NOMO-1 (cell line): ENCODE measurements around the gene ZFP36.
"Not testable (repeated sequence)": the region's sequence is repeated elsewhere in the genome, so short reads cannot be mapped to it uniquely, and the experiment has no call there.

Experiments
- DNase-seq, 2 experiments: peaks; one replicate each; lab custom pipeline; 2025; ENCODE audit not compliant: unreplicated experiment in 2 of 2; lab: John Stamatoyannopoulos, UW

Gene ZFP36, protein sequence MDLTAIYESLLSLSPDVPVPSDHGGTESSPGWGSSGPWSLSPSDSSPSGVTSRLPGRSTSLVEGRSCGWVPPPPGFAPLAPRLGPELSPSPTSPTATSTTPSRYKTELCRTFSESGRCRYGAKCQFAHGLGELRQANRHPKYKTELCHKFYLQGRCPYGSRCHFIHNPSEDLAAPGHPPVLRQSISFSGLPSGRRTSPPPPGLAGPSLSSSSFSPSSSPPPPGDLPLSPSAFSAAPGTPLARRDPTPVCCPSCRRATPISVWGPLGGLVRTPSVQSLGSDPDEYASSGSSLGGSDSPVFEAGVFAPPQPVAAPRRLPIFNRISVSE

DNA sequence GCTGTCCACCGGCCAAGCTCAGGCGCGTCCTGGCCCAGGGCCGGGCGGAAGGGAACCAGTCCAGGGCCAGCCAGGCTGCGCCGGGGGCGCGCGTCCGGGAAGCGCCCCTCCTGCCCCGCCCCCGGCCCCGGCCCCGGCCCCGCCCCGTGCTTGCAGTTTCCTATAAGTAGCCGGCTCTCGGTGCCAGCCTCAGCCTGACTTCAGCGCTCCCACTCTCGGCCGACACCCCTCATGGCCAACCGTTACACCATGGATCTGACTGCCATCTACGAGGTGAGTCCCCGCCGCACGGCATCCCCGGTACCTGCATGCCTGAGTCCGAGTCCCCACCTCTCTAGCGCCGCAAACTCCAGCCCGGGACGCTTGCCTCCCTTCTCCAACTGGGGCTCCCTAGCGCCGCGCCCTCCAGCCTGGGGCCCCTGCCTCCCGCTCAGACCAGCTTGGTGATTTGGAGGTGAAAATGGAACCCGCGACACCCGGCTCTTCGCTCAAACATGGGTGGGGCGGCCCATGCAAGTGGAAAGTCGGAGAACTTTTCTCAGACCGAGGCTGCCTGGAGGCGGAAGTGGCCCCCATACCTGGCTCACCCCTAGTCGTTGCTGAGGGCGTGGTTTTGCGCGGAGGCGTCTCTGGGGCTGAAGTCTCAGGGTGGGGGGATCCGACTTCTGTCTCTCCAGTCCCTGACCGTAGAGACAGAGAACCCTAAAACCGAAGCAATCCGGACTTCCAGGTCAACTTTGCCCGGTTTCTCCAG, at the start of gene ZFP36:
ZFP36 (plus strand) TSS at position 192 of the 754 bp plus-strand sequence; CDS start at position 250, 58 bp downstream.
- DNase-seq: peak; percentile 72 to 86

DNA sequence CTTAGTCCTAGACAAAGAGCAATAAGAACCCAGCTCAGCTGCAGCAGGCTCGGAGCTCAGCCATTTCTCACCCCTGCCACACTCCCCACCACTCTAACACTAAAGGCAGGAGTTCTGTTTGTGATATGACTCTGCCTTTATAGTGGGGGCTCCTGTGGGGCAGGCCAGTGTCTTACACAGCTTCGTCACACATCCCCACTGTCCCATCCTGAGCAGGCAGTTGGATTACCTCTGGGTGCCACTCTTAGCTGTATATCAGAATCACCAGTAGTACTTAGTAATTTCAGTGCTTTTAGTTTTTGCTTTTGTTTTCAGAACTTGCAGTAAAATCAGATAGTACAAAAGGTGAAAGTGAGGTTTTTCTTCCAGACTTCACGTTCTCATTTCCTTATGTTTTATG, 47.6 kb upstream of the ZFP36 start:
- no peak for DNase-seq

DNA sequence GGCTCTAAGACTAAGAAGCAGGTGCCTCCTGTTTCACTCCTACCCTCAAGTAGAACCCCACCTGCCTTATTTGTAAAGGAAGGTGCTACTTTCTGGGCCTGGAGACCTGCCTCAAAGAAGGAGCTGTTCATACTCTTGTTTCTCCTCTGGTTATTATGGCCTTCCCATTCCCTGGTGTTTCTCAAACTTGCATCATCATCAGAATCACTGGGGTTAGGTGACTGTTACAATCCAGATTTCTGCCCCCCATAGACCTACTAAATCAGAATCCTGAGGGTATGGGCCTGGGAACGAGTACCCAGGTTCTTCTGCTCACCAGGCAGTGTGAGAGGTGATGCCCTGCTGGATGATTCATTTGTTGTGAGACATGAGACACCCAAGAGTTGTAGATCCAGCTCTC, 46.0 kb upstream of the ZFP36 start:
- no peak for DNase-seq

DNA sequence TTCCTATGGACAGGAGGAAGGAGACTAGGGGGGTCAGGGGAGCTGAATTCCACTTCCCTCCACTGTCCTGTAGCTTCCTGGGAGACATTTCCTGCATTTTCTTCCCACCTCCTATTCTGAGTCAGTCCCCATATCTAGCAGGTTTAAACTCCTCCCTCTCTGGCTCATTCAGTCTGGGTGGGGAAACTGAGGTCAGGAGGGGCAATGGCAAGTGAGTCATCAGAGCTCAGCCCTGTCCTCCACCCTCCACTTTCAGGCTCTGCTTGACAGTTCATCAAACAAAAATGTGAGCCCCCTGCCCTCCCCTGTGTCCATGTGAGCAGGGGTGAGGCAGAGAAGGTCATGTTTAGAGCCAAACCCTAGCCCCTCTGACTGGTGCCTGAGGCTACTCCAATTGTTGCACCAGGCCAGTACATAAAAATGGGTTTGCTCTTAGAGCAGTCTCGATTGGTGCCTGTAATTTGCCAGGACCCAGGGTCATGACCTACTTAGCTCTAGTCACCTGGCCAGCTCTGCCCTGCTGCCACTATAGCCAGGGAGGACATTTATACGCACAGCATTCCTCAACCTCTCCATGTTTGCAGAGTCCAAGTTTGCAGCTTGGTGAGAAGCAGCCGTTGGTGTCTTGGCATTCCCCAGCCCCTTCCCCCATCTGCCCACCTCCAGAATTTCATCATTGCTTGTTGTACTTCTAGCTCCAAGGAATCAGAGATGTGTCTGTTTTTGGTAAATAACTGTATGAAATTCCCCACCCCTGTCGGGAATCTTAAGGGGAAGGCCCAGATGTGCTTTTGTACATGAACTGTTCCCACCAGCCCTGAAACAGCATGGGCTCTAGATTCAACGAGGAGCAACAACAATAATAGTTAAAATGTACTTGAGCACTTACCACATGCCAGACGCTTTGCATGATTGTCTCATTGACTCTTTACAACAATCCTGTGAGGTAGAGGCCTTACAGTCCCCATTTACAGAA, 43.7 kb upstream of the ZFP36 start:
- DNase-seq: no peak

DNA sequence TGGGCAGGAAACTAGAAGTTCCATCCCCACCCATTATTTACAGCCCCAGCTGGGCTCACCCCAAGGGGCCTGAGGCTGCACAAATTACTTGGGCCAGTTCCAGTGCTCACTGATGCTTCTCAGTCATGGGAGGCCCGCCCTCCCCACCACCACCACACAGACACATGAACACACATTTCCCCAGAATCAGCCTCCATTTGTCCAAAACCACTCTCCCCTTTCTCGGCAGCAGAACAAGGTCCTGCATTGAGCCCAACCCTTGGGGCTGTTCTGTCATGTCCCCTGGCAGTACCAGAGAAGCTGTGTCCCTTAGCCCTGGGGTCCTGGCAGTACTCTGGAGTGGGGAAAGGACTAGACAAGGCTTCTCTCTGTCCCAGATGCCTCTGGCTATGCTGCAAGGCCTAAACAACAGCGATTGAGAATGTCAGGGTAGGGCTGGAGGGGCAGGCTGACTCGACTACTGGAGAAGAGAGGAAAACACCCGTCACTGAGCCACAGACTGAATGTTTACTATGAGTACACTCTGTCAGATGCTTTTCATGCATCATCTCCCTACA, 42.7 kb upstream of the ZFP36 start:
- no peak for DNase-seq

DNA sequence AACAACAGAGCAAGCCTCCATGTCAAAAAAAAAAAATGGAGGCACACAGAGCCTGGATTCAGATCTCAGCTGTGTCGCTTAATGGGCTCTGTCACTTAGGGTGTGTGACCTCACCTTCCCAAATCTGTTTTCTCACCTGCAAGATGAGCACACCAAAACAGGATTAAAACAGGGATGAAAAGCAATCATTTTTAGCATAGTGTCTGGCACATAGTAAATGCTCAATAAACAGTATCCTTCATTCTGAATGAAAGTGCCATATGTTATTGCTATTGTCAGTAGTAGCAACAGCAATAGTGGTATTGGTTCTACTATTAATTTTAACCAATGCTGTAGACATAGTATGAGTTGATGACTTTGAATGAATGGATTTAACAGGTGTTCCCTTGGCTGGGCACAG, 41.1 kb upstream of the ZFP36 start:
- no peak for DNase-seq

DNA sequence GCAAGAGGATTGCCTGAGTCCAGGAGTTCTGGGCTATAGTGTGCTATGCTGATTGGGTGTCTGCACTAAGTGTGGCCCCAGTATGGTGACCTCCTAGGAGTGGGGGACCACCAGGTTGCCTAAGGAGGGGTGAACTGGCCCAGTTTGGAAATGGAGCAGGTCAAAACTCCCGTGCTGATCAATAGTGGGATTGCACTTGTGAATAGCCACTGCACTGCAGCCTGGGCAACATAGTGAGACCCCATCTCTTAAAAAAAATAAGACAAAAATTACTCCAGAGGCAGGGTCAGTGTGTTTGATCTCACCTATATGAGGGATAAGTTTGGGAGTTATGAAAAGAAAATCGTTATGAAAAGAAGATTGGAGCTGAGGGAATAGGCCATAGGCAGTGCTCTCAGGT, 37.4 kb upstream of the ZFP36 start:
- DNase-seq: no peak

DNA sequence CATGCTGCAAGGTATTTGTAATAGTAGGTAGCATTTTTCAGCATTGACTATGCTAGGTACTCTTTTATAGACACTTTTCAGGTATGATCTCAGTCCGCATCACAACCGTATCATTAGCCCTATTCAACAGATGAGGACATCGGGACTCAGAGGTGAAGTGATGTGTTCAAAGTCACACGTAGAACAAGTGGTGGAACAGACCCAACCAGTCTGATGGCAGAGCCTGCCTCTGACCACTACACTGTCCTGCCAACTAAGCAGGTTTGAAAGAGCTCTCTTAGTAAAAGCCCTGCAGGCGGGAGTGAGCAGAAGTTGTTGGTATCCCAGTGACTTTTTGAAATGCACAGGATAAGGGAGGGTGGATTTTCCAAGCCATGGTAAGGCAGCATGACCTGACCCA, 35.9 kb upstream of the ZFP36 start:
- no peak for DNase-seq

DNA sequence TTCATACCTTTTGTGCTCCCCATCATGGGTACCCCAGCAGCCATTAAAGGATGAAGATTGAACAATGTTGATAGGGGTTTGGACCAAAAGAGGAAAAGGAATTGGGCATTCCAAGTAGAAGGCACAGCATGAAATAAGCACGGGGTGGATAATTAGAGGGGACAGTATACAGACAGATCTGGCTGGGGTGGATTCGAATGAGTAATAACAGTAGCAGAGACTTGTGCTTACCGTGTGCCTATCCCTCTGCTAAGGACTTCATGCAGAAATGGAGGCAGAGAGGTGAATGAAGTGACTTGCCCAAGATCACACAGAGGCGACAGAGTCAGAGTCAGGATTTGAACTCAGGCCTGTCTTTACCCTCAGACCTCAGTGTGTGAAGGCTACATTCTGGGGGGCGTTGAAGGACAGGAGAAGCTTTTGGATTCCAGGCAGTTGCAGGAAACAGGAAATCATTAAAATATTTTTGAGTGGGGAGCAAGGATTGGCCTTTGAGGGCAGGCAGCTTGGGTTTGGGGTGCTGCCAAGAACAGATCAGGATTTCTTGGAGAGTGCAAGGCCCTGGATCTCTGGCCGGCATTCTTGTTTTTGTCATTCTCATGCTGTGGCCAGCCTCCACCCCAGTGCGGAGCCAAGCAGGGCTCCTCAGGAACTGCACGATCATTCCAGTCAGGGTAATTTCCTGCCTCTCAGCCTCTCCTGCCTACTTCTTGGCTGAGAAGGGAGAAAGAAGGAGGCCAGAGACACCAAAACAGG, 34.4 kb upstream of the ZFP36 start:
- DNase-seq: no peak

DNA sequence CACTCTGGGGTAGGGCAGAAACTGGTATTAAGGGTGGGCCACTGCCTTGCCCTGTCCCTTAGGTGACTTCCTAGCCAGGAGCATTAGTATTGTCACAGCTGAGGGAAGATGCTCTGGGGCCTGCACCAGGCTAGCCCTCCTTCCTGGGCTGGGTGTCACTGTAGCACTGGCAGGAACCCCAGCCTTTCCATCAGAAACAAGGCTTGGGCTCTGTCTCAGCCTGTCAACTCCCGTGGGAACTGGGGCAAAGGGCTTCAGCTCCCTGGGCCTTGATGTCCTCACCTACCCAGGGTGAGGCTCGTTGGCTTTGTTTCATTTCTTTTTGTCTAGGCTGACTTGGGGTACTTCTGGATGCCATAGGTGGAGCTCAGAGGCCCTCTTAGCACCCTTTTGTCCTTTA, 33.7 kb upstream of the ZFP36 start:
- DNase-seq: no peak

DNA sequence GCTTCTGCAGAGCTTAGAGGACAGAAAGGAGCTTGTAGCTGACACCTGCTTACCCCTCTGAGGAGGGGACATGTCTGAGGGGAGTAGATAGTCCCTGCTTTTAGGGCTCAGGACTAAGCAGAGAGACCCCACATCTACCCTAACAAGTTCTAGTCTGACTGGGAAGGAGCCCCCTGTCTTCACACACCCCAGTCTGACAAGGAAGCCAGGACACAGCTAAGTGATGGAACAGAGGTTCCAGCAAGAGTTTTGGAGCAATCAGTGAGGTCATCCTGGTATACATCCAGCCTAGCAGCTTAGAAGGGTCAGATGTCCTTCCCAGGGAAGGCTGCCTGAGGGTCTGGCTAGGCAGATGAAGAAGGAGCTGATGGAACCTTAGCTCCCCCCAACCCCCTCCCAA, 30.7 kb upstream of the ZFP36 start:
- no peak for DNase-seq

DNA sequence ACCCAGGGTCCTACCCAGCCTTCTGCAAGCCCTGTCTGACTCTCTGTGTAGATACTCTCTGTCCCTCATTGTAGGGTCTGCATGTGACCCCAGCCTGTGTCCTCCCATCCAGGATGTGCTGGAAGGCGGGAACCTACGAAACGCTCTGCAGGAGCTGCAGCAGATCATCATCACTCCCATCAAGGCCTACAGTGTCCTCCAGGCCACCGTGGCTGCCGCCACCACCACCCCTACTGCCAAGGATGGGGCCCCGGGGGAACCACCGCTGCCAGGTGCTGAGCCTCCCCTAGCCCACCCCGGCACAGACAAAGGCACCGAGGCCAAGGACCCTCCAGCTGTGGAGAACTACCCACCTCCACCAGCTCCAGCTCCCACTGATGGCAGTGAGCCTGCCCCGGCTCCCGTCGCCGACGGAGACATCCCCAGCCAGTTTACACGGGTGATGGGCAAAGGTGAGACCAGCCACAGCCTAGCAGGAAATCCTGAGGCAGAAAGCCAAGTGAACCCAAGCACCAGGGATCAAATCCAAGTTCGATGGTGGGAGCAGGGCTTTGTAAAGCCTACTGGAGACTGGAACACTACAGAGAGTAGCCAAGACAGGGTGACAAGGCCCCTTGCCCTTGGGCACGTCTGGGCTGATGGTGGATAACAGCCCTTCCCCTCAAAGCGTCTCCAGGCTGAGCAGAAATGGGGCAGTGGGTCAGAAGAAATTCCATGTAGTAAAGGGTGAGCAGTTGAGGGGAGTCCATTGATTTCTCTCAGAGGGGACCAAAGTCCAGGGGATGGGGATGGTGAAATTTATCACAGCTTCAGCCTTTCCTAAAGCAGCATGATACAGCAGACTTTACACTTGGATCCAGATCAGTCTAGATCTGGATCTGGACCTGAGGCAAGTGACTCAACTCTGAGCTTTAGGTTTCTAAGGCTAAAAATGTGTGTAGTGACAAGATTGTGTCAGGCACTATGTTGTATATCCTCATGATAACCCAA, 29.0 kb upstream of the ZFP36 start:
- no peak for DNase-seq

DNA sequence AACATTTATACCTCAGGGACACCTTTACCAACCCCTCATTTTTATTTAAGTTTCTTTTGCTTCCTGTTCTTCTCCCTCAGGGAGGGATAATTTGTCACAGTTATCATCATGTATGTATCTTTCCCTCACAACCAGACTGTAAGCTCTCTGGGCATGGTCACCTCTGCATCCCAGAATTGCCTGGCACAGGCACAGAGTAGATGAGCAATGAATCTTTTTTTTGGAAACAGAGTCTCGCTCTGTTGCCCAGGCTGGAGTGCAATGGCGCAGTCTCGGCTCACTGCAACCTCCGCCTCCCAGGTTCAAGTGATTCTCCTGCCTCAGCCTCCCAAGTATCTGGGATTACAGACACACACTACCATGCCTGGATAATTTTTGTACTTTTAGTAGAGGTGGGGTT, 27.3 kb upstream of the ZFP36 start:
- not testable (repeated sequence) for DNase-seq

DNA sequence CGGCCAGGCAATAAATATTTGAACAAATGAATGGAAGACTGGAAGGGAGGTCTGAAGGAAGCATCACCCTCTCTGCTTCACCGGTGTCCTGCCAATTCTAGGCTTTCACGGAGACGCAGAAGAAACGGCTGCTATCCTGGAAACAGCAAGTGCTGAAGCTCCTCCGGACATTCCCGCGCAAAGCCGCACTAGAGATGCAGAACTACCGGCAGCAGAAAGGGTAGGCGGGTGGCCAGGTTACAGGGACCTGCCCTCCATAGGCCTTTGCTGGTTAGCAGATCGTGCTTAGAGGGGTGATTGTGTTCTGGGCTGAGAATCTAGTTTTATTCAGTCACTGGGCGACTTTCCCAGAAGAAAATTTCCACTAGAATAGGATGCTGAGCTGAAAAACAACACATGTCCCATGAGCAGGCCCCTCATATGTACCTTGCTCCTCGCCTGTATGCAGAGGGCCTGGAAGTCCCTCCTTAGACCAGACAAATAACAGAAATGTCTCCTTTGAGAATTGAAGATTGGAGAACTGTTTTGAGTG, 26.7 kb upstream of the ZFP36 start:
- DNase-seq: no peak

DNA sequence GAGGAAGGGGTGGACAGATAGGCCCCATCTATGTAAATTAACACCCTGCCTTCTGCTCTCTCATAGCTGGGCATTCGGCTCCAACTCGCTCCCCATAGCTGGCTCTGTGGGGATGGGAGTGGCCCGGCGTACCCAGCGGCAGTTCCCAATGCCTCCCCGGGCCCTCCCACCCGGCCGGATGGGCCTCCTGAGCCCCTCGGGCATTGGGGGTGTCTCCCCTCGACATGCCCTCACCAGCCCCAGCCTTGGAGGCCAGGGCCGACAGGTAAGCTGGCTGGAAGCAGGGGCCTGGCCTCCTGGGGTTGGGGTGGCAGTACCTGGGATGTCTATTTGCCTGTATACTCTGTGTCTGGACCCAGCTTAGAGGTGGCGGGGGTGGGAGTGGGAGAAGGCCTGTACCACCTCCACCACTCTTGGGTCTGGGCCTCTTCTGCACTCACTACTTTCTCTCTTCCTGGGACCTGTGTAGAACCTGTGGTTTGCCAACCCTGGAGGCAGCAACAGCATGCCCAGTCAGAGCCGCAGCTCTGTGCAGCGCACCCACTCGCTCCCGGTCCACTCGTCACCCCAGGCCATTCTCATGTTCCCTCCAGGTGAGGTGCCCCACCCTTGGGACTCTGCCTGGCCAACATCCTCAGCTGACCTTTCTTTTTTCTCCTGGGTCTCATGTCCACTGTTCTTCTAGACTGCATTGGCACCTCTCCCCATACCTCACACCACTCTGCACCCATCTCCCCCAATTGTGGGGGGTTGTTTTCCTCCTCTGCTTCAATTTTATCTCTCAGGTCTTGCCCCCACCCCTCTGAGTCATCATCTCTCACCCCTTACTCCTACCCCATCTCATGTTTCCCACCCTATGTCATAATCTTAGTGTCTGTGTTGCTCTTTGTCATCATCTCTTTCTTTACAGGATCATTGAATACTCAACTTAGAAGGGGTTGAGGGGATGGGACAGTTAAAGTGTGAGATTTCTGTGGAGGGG, 25.8 kb upstream of the ZFP36 start:
- DNase-seq: no peak

DNA sequence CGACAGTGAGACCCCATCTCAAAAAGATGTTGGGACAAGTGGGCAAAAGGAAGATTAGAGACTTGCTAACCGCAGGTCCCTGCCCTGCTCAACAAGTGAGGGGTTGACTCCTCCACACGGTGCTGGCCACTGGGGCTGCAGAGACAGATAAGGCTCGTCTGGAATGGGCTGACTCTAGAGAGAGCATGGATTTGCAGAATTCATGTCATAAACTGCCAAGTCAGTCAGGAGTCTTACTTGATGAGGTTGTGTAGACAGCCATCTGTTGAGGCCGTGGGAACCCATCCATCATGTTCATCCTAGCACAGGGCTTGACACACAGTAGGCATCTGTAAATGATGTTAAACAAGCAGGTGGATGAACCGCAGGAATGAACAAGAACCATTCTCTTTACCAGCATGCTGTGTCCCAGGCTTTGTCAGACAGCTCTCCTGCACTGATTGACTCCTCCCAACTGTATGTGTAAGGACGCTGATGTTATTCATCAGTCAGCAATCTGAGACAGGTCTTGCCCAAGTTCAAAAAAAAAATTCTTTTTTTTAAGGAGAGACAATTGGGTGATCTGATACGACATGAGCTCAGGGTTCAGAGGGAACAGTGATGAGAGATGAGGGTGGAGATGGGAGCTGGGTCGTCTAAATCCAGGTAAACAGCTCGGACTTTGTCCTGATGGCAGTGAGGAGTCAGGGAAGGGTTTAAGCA, 24.6 kb upstream of the ZFP36 start:
- DNase-seq: no peak
